H4 (cell line): Measurements from ENCODE around the gene JPH2. TPM values are rescaled to one million over a fixed set of nuclear protein-coding genes. Genes with fewer than 3 reads are reported as not detected.

Experiments
- DNase-seq: peaks from one replicate; pipeline ENCODE4 v3.0.0-alpha.2; 2015; ENCODE audit warnings: low spot score
- total RNA-seq: library from RNA; depleted of rRNA; stranded (reverse); fragments of >200 nt; shearing (Covaris generic); gene quantifications from 2 replicates; pipeline ENCODE4 v1.2.3, GENCODE V29; 2014

The JPH2 gene
- total RNA-seq, 1 experiment from 2014 or later, result 0.15 TPM

GRCh38 chr20:44102582-44102981 is 84.4 kb downstream of the JPH2 start:
- no peak for DNase-seq

DNA sequence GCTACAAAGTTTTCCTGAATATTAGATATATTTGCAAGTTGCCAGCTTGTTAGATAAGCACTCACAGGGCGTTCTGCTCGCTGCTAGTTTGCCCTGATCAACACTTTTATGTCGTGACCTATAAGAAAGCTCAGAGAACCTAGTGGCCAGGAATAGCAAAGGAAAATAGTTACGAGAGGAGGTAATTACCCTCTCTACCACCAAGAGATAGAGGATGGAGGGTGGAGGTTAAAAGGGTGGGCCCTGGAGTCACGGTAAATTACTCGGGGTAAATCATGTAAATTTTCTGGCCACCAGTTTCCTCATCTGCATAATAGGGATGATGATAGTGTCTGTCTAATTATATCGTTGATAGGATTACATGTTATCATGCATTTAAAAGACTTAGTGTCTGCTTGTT is 87.2 kb downstream of the JPH2 start:
- DNase-seq, result no peak

DNA sequence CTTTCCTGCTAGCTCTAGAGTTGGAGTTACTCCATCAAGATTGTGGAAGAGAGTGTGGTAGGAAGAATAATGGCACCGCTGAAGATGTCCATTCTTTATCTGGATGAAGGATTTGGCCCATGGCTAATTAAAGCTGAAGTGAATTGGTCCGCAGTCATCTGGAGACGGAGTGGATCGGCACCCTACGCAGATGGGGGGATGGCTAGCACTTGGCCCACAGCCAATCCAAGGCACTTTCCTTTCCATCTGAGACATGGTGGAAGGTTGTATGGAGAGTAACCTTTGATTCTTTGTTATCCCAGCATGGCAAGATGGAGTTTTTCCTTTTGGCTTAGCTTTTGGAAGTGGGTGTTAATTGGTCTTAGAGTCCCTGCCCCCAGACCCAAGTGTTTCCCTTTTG is 88.3 kb downstream of the JPH2 start:
- no peak for DNase-seq

GRCh38 chr20:44098256-44098630 is 88.7 kb downstream of the JPH2 start:
- DNase-seq, result no peak

DNA sequence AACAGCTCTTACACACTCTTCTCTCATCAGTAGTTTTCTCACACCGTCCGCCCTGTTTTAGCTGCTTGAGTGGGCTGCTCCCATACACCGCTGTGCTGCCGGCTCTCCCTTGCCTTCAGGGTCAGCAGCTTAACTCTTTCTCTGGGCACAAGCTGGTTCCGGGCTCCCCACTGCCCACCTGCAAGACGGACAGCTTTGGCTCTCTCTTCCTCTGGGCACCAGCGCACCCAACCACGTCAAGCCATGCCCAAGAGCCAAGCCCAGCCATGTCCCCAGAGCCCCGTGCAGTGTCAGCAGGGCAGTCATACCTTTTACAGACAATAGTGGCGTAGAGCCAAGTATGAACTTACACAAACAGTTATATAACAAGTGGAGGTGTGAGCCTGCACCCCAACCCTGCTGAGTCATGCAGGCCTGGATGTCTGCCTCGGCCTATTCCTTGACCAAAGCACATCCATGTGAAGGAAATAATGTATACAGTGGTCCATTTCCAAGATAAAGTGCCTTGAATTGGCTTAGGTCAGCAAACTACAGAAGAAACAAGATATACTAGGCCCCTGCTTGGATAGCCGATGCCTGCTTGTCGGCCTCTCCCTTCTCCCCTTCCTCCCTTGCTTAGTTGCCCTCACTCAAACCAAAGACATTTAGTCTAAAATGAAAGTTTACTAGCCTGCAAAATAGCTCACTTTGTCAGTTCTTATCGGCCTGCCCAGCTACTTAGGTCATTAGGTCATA is 89.3 kb downstream of the JPH2 start:
- DNase-seq, result peak; percentile 30

DNA sequence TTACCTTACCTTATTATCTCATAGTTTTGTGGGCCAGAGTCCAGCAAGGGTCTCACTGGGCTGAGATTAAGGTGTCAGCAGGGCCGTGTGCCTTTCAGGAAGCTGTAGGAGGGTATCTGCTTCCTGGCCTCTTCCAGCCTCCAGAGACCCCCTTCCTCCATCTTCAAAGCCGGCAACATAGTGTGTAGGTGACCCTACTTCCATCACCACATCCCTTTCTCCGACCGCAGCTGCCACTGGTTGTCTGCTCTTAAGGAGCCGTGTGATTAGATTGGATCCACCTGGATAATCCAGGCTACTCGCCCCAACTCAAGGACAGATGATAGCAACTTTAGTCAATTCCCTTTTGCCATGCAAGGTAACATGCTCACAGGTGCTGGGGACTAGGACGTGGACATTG is 91.2 kb downstream of the JPH2 start:
- no peak for DNase-seq

DNA sequence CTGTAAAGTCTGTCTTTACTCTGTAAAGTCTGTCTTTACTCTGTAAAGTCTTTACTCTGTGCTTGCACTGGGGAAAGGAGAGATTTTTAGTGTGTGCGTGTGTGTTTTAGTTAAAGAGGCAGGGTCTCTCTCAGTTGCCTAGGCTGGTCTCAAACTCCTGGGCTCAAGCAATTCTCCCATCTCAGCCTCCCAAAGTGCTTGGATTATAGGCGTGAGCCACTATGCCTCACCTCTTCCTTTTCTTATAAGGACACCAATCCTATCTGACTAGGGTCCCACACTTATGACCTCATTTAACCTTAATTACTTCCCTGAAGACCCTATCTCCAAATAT is 93.8 kb downstream of the JPH2 start:
- DNase-seq, result no peak

DNA sequence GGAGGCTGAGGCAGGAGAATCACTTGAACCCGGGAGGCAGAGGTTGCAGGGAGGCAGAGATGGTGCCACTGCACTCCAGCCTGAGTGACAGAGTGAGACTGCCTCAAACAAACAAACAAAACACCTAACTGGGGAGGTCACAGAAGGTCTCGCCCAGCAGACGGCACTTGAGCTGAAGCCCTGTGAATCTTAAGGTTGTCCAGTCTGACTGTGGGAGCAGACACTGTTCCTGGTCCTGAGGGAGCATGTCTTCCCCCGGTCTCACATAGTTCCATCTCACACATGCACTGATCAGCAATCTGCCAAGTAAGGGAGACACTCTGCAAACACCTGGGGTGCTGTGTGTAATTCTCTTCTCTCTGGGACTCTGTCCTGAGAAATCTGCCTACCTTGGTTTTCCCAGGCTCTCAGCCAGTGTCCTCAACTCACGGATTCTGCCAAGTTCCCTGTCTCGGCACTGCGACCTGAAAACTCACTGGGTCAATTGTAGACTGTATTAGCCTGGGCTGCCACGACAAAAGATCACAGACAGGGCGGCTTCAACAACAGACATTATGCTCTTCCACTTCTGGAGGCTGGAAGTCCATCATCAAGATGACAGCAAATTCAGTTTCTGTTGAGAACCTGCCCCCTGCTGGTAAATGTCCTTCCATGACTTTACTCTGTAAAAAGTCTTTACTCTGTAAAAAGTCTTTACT is 94.3 kb downstream of the JPH2 start:
- DNase-seq, result peak; percentile 56

- no peak for DNase-seq
These were observed 96.0 kb downstream of the JPH2 start for GRCh38 chr20:44091026-44091425.

DNA sequence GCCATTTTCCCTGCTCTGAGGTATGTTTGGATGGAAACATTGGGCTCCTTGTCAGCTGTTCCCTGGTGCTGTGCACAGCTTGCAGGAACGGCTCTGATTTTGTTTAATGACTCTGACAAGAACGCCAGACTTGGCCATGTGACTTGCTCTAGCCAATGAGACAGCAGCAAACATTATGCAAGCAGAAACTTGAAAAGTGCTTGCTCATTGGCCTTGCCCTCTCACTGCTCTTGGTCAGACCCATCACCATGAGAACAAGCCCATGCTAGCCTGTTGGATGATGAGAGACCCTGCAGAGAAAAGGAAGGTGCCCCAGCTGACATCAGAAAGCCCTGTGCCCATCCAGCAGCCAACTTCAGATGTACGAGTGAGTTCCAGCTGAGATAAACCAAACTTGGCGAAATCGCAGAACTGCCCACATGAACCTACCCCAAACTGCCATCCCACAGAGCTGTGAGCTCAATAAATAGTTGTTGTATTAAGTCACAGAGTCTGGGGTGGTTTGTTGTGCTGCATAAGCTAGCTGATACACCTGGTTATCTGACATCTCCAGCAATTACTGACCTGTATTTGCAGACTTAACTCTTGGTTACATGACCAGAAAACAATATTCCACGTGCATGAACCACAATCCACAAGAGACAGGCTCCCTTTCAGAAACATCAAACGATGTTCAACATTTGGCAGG is 96.9 kb downstream of the JPH2 start:
- DNase-seq, result peak; percentile 81

DNA sequence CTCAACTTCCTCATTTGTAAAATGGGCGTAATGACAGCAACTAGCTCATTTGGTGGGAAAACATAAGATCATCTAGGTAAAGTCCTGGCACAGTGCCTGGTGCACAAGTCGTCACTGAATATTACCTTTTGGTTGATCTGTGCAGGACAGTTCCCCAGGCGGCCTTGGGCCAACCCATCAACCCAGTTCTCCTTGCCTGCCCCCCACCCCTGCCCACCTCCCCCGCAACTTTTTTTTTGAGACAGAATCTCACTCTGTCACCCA is 99.2 kb downstream of the JPH2 start:
- DNase-seq, result no peak

- no peak for DNase-seq
These were observed 99.7 kb downstream of the JPH2 start for GRCh38 chr20:44087051-44087856.

DNA sequence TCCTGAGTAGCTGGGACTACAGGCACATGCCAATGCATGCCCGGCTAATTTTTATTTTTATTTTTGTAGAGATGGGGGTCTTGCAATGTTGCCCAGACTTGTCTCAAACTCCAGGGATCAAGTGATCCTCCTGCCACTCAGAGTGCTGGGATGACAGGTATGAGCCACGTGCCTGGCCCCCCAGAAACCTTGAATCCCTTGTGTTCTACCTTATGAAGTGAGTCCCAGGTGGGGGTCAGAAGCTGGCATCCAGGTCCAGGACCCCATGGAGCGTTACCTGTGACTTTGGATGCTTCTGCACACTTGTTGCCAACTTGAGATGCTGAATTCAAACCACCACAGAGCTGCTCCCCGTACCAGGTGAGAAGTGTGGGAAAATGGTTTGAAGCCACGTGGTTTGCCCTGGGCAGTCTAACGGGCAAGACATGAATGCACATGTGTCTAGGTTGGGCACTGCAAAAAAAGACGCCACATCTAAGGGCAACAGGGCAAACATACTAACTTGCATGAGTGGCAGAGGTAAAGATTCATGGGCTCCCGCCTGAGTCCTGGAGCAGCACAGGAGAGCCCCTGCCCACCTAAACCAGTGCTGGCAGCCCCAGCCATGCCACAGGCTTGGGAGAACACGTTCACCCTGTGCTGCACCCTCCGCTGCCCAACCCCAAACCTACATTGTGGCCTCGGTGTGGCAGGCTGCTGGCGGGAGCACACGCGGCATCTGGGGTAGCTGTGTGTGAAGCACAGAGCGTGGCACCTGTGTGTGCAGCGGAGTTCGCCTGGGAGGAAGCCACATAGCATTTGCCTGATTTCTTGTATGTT is 101.2 kb downstream of the JPH2 start:
- DNase-seq, result no peak

DNA sequence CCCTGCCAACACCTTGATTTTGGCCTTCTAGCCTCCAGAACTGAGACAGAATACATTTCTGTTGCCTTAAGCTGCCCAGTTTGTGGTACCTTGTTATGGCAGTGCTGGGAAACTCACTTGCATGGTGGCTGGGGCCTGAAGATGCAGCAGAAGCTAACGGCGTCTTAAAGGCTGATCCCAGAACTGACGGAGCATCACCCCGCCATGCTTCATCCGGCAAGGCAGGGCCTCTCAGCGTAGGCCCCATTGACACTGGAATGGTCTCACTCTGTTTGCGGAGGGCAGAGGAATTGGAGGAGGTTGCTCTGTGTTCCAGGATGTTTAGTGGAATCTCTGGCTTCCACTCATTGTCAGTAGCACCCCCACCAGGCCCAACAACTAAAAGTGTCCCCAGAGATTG is 102.1 kb downstream of the JPH2 start:
- DNase-seq, result no peak

DNA sequence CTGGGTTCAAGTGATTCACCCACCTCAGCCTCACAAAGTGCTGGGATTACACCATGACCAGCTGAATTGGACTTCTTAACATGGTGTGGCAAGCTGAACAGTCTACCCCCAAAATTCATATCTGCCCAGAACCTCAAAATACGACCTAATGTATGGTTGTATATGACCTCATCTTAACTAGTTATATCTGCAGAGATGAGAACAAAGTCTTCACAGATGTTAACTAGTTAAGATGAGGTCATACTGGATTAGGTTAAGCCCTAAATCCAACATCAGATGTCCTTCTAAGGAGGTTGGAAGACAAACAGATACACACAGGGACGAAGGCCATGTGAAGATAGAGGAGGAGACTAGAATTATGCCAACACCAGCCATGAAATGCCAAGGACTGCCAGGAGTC is 102.5 kb downstream of the JPH2 start:
- DNase-seq, result no peak

GRCh38 chr20:44083220-44083933 is 103.6 kb downstream of the JPH2 start:
- peak; percentile 49 for DNase-seq

GRCh38 chr20:44081888-44082287 is 105.1 kb downstream of the JPH2 start:
- DNase-seq, result no peak

GRCh38 chr20:44081476-44081875 is 105.5 kb downstream of the JPH2 start:
- DNase-seq, result no peak

- DNase-seq, result peak; percentile 79
These were observed 106.2 kb downstream of the JPH2 start for GRCh38 chr20:44080646-44081267.

GRCh38 chr20:44080064-44080463 is 106.9 kb downstream of the JPH2 start:
- DNase-seq, result no peak

GRCh38 chr20:44079291-44079690 is 107.7 kb downstream of the JPH2 start:
- no peak for DNase-seq
